ENCODE results near the gene RNF223.
"Not testable (repeated sequence)": the region's sequence is repeated elsewhere in the genome, so short reads cannot be mapped to it uniquely, and the experiment has no call there.

Gene RNF223

GRCh38 chr1:1109743-1110142, 35.6 kb upstream of the RNF223 start:
- DNase-seq (ENCODE audit: low read depth in 2 of 2): no peak

DNA sequence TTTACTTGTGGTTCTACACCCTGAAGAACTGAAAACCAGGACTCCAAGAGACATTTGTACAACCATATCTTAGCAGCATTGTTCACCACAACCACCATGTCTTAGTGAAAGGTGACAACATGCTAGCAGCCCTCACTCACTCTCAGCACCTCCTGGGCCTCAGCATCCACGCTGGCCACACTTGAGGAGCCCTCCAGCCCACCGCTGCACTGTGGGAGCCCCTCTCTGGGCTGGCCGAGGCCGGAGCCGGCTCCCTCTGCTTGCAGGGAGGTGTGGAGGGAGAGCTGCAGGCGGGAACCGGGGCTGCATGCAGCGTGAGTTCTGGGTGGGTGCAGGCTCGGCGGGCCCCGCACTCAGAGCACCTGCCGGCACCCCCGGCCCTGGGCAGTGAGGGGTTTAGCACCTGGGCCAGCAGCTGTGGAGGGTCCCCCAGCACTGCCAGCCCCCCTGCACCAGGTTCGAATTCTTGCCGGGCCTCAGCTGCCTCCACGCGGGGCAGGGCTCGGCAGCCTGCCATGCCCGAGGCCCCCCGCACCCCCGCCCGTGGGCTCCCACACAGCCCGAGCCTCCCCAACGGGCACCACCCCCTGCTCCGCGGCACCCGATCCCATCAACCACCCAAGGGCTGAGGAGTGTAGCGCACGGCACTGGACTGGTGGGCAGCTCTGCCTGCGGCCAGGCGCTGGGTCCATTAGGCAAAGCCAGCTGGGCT, 32.6 kb upstream of the RNF223 start:
- no peak for DNase-seq (ENCODE audit: low read depth in 2 of 2)

DNA sequence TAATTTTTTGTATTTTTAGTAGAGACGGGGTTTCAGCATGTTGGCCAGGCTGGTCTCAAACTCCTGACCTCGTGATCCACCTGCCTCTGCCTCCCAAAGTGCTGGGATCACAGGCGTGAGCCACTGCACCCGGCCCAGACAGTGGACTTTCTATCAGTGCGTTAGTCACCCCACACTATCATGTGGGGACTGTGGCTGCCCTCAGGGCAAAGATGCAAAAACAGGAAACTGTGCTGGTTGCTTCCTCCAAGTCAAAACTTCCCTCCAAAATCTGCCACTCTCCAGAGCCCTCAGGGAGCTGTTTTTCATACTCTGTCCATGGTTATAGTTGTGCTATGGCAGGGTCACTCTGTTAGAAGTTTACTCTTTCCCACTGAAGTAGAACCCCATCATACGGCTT, 30.0 kb upstream of the RNF223 start:
- DNase-seq (ENCODE audit: low read depth in 2 of 2): not testable (repeated sequence)

DNA sequence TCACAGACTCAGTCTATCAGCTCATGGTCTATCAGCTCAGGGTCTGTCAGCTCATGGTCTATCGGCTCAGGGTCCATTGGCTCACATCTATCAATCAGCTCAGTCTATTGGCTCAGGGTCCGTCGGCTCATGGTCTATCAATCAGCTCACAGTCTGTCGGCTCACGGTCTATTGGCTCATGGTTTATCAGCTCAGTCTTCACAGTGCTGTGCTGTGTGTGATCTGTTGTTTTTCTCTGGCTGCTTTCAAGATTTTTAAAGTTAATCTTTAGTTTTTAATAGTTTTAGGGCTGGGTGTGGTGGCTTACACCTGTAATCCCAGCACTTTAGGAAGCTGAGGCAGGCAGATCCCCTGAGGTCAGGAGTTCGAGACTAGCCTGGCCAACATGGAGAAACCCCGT, 27.4 kb upstream of the RNF223 start:
- no peak for DNase-seq (ENCODE audit: low read depth in 2 of 2)

DNA sequence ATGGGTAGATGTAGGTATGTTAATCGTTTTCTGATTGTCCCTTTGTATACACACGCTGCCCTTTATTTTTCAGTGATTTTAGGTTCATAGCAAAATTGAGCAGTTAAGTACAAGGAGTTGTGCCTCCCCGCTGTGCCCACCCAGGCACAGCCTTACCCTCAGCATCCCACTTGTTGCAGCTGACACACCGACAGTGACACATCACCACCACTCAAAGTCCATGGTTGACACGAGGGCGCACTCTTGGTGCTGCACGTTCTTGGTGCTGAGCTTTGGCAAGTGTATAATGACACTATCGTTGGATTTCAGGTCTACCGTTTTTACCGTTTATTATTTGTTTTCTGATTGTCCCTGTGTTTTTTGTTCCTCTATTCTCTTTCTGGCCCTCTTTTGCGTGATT, 26.2 kb upstream of the RNF223 start:
- no peak for DNase-seq (ENCODE audit: low read depth in 2 of 2)

DNA sequence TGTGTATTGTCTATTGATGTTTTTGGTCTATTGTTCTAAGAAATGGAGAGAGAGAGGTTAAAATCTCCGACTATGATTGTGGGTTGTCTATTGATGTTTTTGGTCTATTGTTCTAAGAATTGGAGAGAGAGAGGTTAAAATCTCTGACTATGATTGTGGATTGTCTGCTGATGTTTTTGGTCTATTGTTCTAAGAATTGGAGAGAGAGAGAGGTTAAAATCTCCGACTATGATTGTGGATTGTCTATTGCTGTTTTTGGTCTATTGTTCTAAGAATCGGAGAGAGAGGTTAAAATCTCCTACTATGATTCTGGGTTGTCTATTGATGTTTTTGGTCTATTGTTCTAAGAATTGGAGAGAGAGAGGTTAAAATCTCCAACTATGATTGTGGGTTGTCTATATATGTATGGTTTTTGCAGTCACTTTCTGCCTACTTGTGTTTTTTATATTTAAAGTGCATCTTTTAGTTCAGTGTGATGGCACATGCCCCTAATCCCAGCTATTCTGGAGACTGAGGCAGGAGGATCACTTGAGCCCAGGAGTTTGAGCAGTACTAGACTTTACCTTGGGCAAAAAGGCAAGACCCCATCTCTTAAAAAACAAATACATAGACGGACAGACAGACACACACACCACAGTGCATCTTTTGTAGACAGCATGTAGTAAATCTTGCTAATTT, 25.5 kb upstream of the RNF223 start:
- no peak for DNase-seq (ENCODE audit: low read depth in 2 of 2)

DNA sequence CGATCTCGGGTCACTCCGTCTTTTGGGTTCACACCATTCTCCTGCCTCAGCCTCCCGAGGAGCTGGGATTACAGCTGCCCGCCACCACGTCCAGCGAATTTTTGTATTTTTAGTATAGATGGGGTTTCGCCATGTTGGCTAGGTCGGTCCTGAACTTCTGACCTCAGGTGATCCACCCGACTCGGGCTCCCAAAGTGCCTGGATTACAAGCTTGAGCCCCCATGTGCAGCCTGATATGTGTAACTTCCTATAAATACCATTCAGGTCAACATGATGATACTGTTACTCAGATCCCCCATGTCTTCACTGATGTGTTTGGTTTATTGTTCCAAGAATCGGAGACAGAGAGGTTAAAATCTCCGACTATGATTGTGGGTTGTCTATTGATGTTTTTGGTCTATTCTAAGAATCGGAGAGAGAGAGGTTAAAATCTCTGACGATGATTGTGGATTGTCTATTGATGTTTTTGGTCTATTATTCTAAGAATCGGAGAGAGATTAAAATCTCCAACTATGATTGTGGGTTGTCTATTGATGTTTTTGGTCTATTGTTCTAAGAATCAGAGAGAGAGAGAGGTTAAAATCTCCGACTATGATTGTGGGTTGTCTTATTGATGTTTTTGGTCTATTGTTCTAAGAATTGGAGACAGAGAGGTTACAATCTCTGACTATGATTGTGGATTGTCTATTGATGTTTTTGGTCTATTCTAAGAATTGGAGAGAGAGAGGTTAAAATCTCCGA, 24.7 kb upstream of the RNF223 start:
- DNase-seq (ENCODE audit: low read depth in 2 of 2): no peak

DNA sequence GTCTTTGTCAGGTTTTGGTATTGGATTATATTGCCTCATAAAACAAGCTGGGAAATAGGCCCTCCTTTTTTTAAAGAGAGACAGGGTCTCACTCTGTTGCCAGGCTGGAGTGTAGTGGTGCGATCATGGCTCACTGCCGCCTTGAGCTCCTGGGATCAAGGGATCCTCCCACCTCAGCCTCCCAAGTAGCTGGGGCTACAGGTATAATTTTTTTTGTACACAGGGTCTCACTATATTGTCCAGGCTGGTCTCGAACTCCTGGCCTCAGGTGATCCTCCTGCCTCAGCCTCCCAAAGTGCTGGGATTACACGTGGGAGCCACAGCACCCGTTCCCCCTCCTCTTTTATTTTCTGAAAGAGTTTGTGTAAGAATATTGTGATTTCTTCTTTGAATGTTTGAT, 22.0 kb upstream of the RNF223 start:
- not testable (repeated sequence) for DNase-seq (ENCODE audit: low read depth in 2 of 2)

- DNase-seq (ENCODE audit: low read depth in 2 of 2): no peak
These were observed 20.9 kb upstream of the RNF223 start for GRCh38 chr1:1094981-1095380.

GRCh38 chr1:1093610-1093943, 19.5 kb upstream of the RNF223 start:
- no peak for DNase-seq (ENCODE audit: low read depth in 2 of 2)

- no peak for DNase-seq (ENCODE audit: low read depth in 2 of 2)
These were observed 18.9 kb upstream of the RNF223 start for GRCh38 chr1:1092894-1093609.

DNA sequence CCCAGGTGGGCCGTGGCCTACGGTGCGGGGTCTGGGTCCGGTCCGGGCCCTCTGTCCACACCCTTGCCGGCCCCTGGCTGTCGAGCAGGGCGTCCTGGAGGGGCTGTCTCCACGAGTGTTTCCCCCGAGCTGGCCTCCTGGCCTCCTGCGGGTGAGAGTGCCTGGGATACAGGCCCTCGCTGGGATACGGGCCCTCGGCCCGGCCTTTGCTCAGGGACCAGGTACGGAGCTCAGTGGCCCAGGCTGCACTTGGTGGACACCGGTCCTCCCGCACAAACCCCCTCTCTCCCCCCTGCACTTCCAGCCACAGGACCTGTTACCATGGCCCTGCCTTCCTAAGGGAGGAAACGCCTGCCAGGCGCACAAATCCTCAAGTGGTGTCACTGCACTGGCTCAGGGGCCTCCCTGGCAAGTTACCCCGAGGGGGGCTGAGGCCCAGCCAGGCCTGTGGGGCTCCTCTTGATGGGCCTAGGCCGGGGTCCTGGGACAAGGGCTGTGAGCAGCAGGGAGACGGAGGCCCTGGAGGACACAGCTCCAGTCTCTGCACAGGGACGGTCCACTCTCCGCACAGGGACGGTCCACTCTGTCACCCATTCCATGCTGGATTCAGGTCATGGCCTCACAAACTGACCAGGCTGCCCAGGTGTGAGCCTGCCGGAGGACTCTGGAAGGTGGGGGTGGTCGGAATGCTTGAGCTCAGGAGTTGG, 18.2 kb upstream of the RNF223 start:
- no peak for DNase-seq (ENCODE audit: low read depth in 2 of 2)

GRCh38 chr1:1091344-1092148, 17.4 kb upstream of the RNF223 start:
- no peak for DNase-seq (ENCODE audit: low read depth in 2 of 2)

GRCh38 chr1:1090424-1091343, 16.6 kb upstream of the RNF223 start:
- no peak for DNase-seq (ENCODE audit: low read depth in 2 of 2)

DNA sequence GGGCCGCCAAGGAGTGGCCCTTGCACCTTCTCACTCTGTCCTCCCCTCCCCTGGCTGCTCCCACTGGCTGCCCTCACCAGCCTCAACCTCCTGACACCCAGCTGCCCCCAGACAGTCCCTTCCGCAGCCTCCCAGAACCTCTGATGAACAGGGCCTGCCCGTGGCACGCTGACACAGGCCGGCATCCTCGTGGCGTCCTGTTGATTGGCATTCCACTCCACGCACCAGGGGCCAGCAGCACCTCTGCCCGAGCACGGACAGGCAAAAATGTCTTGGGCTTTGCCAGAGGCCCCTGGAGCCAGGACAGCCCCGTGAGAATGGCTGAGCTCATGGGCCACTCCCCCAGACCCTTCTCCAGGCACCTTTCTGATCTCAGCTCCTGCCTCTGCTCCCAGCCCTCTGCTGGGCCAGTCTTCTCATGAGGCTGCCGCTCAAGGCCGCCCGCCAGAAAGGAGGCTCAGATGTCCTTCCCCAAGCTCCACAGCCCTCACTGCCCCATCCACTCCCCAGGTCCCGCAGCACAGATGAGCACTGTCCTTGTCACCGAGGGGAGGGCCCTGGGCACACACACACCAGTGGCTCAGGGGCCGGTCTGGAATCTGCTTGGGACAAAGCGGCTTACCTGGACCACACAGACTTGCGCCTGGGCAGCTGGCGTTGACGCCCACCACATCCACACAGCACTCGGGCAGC, 15.8 kb upstream of the RNF223 start:
- no peak for DNase-seq (ENCODE audit: low read depth in 2 of 2)

- no peak for DNase-seq (ENCODE audit: low read depth in 2 of 2)
These were observed 14.9 kb upstream of the RNF223 start for GRCh38 chr1:1088801-1089680.

- DNase-seq (ENCODE audit: low read depth in 2 of 2): no peak
These were observed 14.1 kb upstream of the RNF223 start for GRCh38 chr1:1088029-1088800.

Data from stimulated activated CD8-positive, alpha-beta memory T cell treated with anti-CD3 and anti-CD28 coated beads, Interleukin-2, amount 100 ng/mL, for 48 hours (primary cell).